Hematopoietic multipotent progenitor cell treated with erythropoietin and hydrocortisone succinate and interleukin-3 and kit ligand, for 8 days (in vitro differentiated cells): ENCODE measurements around the gene FANCM.
"Not testable (repeated sequence)": the region's sequence is repeated elsewhere in the genome, so short reads cannot be mapped to it uniquely, and the experiment has no call there.

Experiments
- DNase-seq: peaks from one replicate; pipeline ENCODE4 v3.0.0-alpha.2; 2015

The FANCM gene

DNA sequence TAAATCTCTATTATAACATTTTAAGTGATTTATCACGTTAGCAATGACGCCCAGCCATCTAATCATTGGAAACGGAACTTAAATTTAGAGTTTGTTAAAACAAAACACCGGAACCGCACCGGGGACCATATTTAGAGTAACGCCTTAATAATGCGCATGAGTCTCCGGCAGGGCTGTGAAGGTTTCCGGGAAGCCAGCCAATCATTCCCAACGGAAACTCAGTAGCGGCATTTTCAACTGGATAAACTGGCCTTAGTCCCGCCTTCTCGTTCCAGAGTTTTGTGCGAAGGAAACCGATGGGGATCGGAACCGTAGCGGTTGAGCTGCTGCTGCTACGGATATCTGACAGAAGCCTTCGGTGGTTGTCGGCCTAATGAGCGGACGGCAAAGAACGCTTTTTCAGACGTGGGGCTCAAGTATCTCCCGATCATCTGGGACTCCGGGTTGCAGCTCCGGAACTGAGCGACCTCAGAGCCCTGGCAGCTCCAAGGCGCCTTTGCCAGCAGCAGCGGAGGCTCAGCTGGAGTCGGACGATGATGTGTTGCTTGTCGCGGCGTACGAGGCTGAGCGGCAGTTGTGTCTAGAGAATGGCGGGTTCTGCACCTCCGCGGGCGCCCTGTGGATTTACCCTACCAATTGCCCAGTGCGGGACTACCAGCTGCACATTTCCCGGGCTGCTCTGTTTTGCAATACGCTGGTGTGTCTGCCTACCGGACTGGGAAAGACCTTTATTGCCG, at the start of gene FANCM:
FANCM (plus strand) TSS at position 272 of the 737 bp plus-strand sequence; CDS start at position 374, 102 bp downstream.
- peak; percentile 99 for DNase-seq

GRCh38 chr14:45089813-45090212, 45.9 kb upstream of the FANCM start:
- DNase-seq, result no peak

DNA sequence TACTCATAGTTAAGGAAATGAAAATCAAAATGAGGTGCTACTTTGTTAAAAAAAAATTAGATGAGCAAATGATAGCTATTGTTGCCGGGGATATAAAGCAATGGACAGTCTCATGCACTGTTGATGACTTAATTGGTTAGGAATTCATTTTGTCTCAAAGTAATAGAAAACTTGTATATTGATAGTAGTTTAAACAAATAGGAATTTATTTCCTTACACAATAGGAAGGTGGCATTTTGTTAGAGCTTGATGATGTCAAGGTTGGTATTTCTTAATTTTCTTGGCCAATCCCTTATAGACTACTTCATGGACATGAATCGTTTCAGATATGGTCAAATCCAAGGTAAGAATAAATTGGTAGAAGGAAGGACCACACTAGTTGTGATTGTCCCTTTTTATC, 44.0 kb upstream of the FANCM start:
- no peak for DNase-seq

DNA sequence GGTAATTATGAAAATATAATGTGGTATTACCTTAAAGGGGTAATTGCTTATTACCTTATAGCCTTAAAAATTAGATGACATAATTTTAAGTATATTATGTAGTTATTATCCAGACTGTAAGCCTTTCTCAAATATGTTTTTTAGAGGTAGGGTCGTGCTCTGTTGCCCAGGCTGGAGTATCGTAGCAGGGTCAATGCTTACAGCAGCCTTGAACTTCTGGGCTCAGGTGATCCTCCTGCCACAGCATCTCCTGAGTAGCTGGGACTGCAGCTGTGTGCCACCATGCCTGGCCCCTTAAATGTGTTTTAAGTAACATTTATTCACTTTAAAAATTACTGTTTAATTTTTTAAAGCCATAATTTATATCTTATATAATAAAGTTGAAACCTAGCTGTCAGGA, 41.5 kb upstream of the FANCM start:
- DNase-seq, result no peak

DNA sequence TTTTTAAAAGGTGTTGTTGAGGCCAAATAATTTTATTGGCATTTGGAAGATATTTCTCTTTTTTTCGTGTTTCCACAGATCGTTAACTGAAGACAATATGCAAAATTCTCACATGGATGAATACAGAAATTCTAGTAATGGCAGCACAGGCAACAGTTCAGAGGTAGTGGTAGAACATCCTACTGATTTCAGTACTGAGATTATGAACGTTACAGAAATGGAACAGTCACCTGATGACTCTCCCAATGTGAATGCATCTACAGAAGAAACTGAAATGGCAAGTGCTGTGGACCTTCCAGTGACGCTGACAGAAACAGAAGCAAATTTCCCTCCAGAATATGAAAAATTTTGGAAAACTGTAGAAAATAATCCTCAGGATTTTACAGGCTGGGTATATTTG, 40.6 kb upstream of the FANCM start:
- DNase-seq, result no peak

DNA sequence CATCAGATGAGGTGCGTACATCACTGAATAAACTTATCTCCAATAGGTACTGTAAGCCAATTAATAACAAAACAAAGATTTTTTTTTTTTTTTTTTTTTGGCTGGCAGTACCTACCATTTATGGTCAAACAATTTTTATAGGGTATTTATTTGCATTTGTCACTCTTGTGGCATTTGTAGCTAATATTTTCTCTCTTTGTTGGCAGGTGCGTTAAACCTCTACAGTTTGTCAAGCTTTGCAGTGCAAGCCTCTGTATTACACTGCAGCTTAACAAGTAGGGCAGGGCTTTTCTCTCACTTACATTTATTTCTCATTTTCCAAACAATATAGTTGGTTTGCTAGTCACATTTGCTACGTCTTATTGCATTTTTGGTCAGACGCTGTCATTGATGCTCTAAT, 39.5 kb upstream of the FANCM start:
- no peak for DNase-seq

DNA sequence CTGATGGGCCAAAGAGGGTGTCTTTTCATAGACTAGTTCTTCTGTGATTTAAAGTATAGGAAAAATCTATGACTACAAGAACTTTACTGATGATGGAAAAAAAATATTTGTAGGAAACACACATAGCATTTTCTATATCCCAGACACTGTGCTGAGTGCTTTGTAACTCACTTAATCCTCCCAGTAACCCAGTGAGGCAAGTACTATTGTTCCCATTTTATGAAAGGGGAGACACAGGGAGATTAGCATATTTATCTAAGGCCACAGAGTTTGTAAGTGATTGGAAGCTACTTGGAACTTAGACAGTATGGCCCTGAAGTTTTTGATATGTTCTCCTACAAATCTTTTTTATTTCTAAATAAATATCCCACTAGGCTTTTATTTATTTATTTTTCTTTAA, 31.9 kb upstream of the FANCM start:
- DNase-seq, result no peak

DNA sequence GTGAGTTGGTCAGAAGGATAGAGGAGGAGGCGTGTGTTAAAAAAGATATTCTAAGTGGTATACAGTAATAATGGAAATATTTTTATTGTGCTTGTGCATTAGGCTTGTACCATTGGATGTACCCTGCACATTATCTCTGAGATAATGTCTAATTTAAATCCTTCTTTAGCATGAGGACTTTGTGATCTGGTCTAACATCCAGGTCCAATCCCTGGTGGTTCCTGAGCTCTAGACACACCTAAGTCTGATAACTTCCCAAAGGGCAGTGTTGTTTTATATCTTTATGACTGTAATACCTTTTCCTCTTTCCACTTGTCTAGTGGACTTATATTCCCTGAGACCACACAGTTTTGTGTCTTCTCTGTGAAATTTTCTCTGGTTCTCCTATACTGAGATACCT, 31.2 kb upstream of the FANCM start:
- no peak for DNase-seq

DNA sequence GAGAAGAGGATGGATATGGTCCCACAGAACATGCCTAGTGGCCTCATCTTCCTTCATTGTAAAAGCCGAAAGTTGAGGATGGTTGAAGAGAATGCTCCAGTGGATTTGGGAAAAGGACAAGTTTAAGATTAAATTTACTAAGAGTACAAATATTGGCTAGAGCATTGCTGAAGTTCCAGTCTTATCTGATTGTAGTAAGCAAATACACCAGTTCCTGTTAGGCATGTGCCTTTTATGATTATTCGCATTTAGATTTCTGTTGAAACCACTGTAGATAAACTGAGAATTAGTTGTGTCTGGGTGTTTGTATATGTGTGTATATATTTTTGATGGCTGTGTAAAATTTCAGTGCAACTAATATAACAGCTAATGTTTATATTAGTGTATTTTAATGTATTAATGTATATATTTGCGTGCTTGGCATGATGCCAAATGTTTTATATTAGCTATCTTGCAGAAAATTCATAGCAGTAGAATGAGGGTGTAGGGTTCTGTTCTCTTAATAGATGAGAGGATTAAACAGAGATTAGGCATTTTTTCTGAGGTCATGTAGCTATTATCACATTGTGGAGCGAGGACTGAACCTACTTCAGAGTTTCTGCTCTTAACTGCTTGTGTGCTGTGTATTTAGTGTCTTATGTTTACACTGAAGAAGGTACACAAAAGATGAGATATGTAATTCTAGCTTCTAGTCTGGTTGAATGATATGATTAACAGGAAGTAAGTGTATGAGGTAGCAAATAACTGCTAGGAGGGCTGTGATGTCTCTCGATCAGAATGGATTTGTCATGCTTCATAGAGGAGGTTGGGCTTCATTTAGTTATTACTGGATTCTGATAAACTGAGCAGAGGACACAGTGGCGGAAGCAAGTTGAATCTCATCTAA, 22.6 kb upstream of the FANCM start:
- DNase-seq, result peak; percentile 73

GRCh38 chr14:45114327-45114726, 21.4 kb upstream of the FANCM start:
- no peak for DNase-seq

- no peak for DNase-seq
Measured at GRCh38 chr14:45118594-45118993, 17.1 kb upstream of the FANCM start.

DNA sequence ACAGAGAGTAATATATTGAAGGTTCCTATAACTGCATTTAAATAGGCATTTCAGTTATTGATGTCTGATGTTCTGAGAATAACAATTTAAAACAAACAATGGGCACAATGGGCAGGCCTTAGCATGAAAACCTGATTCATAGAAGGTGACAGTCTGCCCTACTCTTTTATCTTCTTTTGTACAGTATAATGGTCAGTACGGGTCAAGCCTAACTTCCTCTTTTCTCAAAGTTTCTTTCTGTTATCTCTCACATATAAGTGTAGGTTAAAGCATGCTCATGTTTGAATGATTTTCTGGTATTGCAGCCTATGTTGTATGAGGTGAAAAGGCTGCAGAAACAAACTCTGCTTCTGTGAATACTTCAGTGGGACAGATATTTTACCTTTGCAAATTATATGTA, 15.6 kb upstream of the FANCM start:
- peak; percentile 46 for DNase-seq

DNA sequence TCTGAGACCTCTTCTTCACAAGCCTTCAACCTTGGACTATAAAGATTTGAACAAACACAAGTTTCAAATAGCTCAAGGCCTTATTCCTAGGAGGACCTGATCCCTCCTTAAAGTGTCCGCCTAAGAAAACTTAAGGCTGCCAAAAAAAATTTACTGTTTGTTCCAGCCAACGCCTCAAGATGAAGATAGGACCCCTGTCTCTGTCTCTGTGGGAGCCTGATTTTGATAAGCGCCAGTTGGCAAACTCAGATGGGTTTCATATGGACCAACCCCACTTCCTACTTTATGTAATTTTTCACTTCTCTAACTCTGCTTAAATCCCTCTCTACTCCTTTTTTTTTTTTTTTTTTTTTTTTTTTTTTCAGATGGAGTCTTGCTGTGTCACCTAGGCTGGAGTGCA, 12.5 kb upstream of the FANCM start:
- peak; percentile 91 for DNase-seq

DNA sequence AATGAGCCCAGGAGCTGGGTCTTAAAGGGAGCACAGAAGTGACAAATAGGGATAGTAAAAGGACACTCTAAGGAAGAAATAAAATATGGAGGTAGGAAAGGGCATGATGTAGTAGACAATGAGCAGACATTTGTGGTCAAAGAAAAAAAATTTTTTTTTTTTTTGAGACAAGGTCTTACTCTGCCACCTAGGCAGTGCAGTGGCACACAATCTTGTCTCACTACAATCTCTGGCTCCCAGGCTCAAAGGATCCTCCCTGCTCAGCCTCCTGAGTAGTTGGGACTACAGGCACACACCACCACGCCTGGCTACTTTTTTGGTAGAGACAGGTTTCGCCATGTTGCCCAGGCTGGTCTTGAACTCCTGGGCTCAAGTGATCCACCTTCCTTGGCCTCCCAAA, 10.0 kb upstream of the FANCM start:
- peak; percentile 22 for DNase-seq

- DNase-seq, result no peak
Measured at GRCh38 chr14:45128963-45129629, 6.6 kb upstream of the FANCM start.

GRCh38 chr14:45133683-45134050, 2.1 kb upstream of the FANCM start:
- no peak for DNase-seq

GRCh38 chr14:45134051-45134958, 1.4 kb upstream of the FANCM start, which contains the start of gene FKBP3:
TSS of gene FKBP3 (minus strand) at chr14:45134481. CDS start at chr14:45134456, 25 bp downstream.
- peak; percentile 99 for DNase-seq

DNA sequence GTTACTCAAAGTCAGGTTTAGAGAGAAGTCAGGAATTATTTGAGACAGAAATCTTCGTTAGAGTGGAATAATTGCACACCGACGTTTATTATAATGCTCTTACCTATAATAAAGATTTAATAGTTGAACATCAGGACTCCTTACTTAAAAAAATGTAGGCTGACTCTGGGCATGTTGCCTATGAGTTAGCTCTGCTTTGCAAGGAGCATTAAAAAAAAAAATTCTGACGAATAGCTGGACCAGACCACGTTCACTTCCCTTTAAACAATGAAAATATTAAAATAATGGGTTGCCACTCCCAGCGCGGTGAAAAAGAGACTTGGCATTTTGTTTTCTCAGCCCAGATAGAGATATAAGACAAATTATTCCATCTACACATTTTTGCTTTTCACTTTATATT, 574 bp upstream of the FANCM start:
- peak; percentile 37 for DNase-seq

DNA sequence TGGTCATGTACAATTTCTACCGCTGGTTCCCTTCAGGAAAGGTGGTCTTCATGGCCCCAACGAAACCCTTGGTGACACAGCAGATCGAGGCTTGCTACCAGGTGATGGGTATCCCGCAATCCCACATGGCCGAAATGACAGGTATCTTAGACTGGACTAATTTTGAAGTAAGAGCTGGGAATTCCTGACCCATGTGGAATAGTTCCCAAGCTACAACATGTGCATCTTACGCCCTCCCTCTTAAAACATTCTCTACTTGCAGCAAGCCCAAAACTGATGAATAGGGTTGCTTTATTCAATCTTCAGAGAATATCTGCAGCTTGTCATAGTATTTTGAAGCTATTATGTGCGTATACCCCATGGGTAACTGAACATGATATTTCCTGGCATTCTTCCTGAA, 669 bp downstream of the FANCM start:
- no peak for DNase-seq

GRCh38 chr14:45140661-45141187, 5.0 kb downstream of the FANCM start:
- no peak for DNase-seq

DNA sequence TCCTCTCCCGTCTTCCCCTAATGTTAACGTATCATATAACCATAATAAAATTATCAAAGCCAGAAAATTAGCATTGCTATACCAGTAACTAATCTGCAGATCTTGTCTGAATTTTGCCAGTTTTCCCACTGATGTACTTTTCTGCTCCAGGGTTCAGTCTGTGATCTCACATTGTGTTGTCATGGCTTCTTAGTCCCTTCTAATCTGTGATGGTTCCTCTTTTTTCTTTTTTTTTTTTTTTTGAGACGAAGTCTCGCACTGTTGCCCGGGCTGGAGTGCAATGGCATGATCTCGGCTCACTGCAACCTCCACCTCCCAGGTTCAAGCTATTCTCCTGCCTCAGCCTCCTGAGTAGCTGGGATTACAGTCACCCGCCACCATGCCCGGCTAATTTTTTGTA, 6.4 kb downstream of the FANCM start:
- DNase-seq, result not testable (repeated sequence)

DNA sequence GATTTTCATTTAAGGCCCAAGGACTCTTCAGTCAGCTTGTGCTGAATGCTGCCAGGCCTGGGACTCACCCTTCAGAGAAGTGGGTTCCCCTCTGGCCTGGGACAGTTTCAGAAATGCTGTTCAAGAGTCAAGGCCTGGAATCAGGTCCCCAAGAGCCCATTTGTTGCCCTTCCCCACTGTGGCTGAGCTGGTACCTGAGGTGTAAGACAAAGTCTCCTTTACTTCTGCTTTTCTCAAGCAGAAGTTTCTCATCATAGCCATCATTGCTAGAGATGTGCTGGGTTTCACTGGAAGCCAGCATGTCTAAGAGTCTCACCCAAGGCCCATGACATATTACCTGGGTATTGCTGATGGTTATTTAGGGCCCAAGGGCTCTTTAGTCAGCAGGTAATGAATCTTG, 8.9 kb downstream of the FANCM start:
- DNase-seq, result no peak
